ENCODE data around the gene CRACR2A.
A peak's percentile ranks its signal among the peaks of the same experiment; 100 is the strongest.

Gene CRACR2A

GRCh38 chr12:3751151-3752095 lies 1.5 kb downstream of the CRACR2A start:
- DNase-seq = peak; percentile 29 to 40

- no peak for DNase-seq
Observed at GRCh38 chr12:3750616-3751015, 2.3 kb downstream of the CRACR2A start.

- DNase-seq = no peak
Observed at GRCh38 chr12:3748620-3749019, 4.3 kb downstream of the CRACR2A start.

- DNase-seq = no peak
Observed at GRCh38 chr12:3747976-3748619, 4.8 kb downstream of the CRACR2A start.

GRCh38 chr12:3747543-3747942 lies 5.4 kb downstream of the CRACR2A start:
- DNase-seq = peak in 1 of 2 experiments; percentile 21

GRCh38 chr12:3746758-3747157 lies 6.2 kb downstream of the CRACR2A start:
- no peak for DNase-seq

GRCh38 chr12:3745152-3745551 lies 7.8 kb downstream of the CRACR2A start:
- DNase-seq = peak; percentile 19 to 27

GRCh38 chr12:3744229-3744901 lies 8.5 kb downstream of the CRACR2A start:
- DNase-seq = no peak

GRCh38 chr12:3743803-3744202 lies 9.1 kb downstream of the CRACR2A start:
- DNase-seq = peak; percentile 44 to 59

- DNase-seq = no peak
Observed at GRCh38 chr12:3741882-3742672, 10.8 kb downstream of the CRACR2A start.

GRCh38 chr12:3740480-3741231 lies 12.3 kb downstream of the CRACR2A start:
- no peak for DNase-seq

GRCh38 chr12:3735432-3735831 lies 17.5 kb downstream of the CRACR2A start:
- no peak for DNase-seq

- DNase-seq = no peak
Observed at GRCh38 chr12:3732901-3733300, 20.0 kb downstream of the CRACR2A start.

GRCh38 chr12:3730111-3730510 lies 22.8 kb downstream of the CRACR2A start:
- no peak for DNase-seq

GRCh38 chr12:3728686-3729085 lies 24.2 kb downstream of the CRACR2A start:
- peak in 1 of 2 experiments; percentile 20 for DNase-seq

GRCh38 chr12:3727877-3728632 lies 24.9 kb downstream of the CRACR2A start:
- DNase-seq = peak; percentile 33 to 42

GRCh38 chr12:3727354-3727753 lies 25.6 kb downstream of the CRACR2A start:
- no peak for DNase-seq

- no peak for DNase-seq
Observed at GRCh38 chr12:3726456-3726855, 26.5 kb downstream of the CRACR2A start.

GRCh38 chr12:3725388-3726115 lies 27.4 kb downstream of the CRACR2A start:
- DNase-seq = no peak
